HG03558 (cell line): Measurements from ENCODE around the gene BHLHE41.
A peak's percentile ranks its signal among the peaks of the same experiment; 100 is the strongest.

Source experiments
- ATAC-seq: cut with Tn5 transposase; IDR thresholded peaks from one replicate; pipeline ENCODE4 v1.9.1; 2021; ENCODE audit warnings: moderate number of reproducible peaks; ENCODE audit not compliant: unreplicated experiment; ENCODE audit errors: extremely low read depth

Gene BHLHE41

DNA sequence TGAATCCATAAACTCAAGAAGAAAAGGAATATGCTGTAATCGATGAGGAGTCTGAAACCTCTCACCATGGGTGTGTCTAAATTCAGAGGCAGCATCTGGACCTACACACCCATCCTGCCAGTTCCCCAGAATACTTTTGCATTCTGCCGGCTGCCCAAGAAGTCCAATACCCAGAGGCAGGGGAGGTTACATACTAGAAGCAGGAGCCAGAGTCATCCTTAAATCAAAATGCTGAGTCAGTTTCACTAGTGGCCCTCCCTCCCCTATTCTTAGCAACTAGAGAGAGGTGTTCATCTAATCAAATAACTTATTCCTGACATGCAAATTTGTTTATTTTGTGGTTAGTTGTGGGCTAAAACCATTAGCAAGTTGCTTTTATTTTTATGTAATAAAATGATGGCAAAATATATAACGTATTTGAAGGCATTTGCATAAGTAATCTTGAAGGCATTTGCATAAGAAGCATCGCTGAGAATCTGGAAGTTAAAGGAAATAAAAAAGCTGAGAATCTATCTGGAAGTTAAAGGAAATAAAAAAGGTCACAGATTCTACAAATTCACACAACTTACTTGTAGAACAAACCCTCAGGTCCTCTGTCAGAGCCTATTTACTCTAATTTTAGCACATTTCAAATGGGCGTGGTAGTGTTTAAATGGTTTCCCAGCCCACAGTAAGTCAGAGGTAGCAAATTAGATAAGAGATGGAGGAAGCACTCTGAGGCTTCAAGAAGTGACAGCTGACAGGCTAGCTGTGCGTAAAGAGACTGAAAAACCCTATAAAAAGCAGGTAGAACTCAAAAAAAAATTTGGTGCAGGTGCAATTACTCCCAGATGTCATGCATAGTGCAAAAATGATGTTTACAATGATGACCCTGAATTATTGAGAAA lies 7.8 kb downstream of the BHLHE41 start:
- ATAC-seq: no peak

GRCh38 chr12:26114720-26115401 lies 10.0 kb downstream of the BHLHE41 start:
- no peak for ATAC-seq

DNA sequence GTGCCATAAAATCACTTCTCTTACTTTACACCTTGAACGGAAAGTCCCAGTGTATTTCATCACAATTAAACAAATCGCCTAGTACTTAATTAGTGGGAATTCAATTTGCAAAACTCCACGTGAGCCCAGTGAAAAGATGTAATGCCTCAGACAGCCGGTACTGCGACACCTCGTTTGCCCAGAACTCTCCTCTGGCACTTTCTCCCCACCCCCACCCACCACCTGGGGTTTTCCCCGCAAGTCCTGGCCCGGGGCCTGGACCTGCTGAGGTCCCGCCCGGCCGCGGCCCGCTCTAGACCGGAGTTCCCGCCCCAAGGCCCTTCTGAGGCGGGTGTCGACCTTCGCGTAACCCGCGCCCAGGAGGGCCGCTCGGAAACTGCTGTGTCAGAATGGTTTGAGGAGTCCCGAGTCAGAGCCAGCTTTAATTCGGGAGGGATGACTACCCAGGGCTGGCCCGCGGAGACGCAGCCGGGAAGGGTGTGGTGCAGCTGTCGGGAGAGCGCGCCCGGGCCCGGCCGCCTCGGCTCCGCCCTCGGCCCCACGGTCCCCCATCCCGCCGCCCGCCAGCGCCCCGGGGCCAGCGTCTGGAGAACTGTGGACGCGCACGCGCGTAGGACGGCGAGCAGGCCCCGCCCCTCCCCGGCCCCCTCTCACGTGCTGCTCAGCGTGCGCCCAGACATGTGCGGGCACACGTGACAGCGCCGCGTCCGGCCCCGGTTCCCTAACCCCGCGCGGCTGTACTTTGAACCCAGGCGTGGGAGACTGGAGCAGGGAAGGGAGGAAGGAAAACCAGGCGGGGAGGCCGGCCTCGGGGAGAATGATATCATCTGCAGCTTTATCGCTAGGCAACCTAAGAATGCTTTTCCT lies 10.8 kb downstream of the BHLHE41 start:
- ATAC-seq: peak; percentile 34

DNA sequence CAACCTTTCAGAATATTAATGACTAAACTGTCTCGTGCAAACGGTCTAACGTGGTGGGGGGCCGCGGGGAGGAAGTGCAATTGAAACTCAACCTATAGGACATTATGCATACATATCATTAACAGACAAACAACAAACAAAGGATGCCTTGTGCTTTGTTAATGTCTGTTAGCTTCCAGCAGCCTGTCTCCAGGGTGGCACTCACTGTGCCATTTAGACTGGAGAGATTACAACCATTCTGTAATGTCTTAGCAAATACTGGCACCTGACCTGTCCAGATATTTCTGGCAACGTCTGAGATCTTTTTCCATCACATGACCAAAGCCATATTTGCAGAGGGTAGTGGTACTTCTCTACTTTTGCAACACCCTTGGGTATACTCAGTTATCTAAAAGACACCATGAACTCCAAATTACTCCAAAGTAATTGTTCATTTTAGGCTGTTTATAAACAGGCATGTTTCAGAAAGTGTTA lies 11.6 kb downstream of the BHLHE41 start:
- ATAC-seq: no peak

DNA sequence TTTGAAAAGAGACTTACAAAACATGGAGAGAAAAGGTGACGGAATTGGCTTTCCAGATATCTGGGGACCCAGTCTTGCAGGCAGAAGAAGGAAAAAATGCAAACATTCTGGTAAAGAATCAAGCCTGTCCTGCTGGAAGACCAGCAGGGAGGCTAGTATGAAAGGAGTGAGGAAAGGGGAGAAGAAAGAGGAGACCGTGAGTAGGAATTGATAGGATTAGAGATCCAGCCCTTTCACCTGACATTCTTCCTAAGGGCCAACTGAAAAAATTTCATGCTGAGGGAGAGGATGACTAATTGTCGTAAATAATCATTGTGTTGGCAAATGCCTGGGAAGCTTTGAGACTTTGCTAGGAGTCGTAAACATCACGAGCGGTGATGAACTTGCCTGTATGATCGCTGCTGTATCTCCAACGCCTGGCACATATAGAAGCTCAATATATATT lies 12.1 kb downstream of the BHLHE41 start:
- ATAC-seq: no peak

- no peak for ATAC-seq
Measured at GRCh38 chr12:26112232-26112631, 12.6 kb downstream of the BHLHE41 start.

GRCh38 chr12:26109343-26109881 lies 15.4 kb downstream of the BHLHE41 start:
- no peak for ATAC-seq

DNA sequence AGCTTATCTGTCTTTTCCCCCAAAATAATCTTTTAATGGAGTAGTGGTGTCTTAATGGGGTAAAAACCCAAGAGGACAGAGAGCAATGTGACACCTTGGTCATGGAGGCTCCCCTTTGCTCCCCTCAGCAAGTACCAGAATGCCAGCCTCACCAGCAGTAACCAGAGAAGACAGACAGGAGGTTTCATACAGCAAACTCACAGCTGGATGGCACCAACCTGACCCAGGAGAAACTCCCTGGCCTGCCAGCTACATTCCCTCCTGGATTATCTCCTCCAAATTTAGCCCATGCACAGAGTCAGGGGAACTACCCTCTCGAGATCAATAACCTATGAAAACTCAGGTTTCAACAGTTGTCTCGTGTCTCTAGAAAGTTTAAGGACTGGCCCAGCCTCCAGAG lies 15.9 kb downstream of the BHLHE41 start:
- ATAC-seq: no peak

- no peak for ATAC-seq
Measured at GRCh38 chr12:26106347-26106746, 18.5 kb downstream of the BHLHE41 start.

DNA sequence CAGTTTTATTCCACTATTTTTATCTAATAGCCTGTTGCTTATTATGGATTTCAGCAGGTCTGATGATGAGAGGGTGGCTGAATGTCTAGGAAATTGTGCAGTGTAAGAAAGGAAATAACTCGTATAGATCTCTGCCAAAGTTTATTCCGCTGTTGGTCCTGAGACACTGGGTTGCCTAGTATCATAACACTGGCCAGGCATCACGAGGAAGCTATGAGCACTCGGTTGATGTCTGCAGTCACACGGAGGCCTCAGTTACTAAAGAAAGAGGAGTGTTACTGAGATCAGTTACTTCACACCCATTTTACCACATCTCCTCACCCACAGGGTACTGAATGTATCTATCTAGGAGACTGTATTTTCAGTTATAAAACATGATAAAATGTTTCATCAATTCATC lies 21.9 kb downstream of the BHLHE41 start:
- no peak for ATAC-seq

DNA sequence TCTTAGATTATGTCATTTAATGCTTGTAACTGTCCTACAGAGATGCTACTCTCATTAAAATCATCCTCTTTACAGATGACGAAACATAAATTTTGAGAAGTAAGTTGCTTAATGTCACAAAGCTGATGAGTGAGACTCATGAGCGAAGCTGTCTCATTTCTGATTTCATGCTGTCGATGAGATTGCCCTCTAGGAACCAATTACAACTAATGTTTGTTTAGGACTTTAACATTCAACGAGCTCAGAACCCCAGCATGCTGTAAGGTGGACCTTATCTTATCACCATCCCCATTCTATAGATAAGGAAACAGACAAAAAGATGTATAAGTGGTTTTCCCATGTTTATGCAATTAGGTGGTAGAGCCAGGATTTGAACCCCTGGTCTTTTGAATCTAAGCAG lies 23.1 kb downstream of the BHLHE41 start:
- no peak for ATAC-seq

GRCh38 chr12:26101350-26101734 lies 23.5 kb downstream of the BHLHE41 start:
- no peak for ATAC-seq

- no peak for ATAC-seq
Measured at GRCh38 chr12:26100666-26101349, 24.0 kb downstream of the BHLHE41 start.

DNA sequence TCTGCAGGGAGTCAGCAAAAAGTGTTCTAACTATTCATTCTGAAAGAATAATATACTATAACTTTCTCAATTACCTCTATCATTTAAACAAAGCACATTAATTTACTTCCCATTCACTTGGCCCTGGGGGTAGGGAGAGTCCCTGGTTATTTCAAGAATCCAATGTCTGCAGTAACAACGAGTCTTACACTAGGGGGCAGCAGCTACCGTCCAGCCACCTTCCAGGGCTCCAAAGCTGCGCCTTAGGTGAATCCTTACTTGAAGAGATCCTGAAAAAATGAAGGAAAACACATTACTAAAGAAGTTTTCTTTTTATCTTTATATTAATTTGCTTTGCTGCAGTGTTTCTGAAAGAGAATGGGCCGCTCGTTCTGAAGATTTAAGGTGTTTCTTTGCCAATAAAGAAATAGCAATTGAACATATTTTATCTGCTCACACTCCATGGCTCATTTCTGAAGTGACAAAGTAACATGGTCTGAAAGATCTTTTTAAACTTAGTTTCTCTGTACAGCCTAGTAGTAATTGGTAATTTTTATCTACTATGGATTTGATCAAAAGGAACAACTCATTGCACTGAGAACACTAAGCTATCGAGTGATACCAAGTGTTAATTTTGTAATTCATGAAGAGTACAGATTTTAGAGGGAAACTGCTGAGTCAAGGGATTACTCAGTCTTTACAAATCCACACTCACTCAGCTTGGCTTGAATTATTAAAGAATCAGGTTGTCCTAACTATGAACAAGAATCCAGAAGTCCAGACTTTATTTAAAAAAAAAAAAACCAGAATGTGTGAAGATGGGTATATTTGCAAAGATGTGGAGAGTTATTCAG lies 27.6 kb downstream of the BHLHE41 start:
- no peak for ATAC-seq

DNA sequence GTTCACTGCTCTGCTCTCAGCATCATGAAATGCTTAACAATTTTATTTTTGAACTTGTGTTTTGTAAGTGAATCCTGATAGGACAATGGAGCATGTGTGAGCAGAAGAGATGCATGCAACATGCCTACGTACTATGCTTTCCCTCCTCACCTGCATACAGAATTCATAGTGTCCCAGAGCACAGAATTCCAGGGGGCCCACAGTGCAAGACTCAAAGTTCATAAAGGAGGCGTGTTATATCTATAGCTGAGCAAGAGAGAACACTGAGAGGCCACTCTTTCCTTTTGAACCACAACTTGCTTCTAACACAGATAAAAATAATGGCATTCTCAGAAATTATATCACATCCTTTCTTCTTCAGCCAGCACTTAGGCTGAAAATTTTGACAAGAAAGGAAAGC lies 28.8 kb downstream of the BHLHE41 start:
- ATAC-seq: no peak

DNA sequence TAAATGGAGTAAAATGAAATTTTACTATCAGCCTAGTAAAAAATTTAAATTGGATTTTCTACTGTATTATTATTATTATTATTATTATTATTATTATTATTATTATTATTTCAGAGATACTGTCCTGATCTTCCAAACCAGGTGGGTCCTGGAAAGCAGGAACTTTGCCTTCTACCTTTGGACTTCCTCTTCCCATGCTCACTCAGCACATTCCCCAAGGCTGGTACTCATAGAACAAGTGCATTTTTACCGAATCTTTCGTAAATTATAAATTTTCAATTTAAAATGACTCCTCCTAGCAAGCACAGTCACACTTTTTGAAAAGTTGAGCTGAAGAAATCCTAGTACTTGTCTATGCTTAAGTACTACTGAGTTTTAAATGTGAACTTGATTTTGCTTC lies 29.7 kb downstream of the BHLHE41 start:
- no peak for ATAC-seq

DNA sequence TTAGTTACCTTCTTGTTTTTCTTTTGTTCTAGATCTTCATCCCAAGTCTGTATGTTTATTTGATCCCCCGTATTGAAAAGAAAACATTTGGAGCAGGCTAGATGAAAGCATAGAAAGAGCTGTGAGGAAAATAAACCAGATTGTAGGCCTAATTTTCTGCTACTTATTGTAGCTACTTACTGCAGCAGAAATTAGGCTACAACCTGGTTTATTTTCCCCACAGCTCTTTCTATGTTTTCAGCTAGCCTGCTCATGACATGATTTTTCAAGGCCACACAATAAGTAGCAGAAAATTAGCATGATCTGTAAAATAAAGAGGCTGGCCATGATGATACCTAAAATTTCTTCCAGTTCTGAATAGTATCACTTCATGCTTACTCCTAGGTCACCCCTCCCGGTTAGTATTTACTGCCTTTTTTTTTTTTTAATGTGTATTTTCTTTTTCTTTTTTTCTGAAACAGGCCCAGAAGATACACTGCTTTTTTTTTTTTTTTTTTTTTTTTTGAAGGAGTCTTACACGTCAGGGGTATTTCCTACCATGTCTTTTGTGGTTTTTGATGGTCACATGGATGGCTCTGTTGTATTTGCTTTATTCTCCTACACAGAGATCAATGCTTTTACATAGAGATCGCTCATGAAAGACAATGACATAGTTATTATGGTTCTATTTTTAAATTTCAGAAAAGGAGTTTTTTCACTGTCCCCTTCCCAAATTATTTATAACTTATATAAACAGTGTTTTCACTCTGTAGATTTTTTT lies 32.3 kb downstream of the BHLHE41 start:
- no peak for ATAC-seq

- no peak for ATAC-seq
Measured at GRCh38 chr12:26091822-26092221, 33.0 kb downstream of the BHLHE41 start.
